AG08396 (cell line): ENCODE measurements around the gene CDX1.

Source experiments
- DNase-seq: peaks from one replicate; pipeline ENCODE4 v3.0.0; 2012; ENCODE audit warnings: low spot score, mixed read lengths

The CDX1 gene

GRCh38 chr5:150184006-150184405 lies 17.4 kb downstream of the CDX1 start:
- no peak for DNase-seq

GRCh38 chr5:150184990-150185912 lies 18.7 kb downstream of the CDX1 start:
- DNase-seq, result no peak

- DNase-seq, result no peak
Observed at GRCh38 chr5:150186137-150186536, 19.6 kb downstream of the CDX1 start.

- no peak for DNase-seq
Observed at GRCh38 chr5:150186897-150187296, 20.3 kb downstream of the CDX1 start.

GRCh38 chr5:150188146-150188842 lies 21.7 kb downstream of the CDX1 start:
- DNase-seq, result no peak

GRCh38 chr5:150189326-150189725 lies 22.7 kb downstream of the CDX1 start:
- DNase-seq, result no peak

- DNase-seq, result no peak
Observed at GRCh38 chr5:150189728-150190502, 23.3 kb downstream of the CDX1 start, which contains the start of gene SLC6A7. Gene SLC6A7, plus strand, starts transcription at chr5:150190062. Its CDS starts 266 bp downstream, at chr5:150190328.

- DNase-seq, result no peak
Observed at GRCh38 chr5:150190503-150190979, 24.0 kb downstream of the CDX1 start.

GRCh38 chr5:150190987-150191386 lies 24.4 kb downstream of the CDX1 start:
- no peak for DNase-seq

- DNase-seq, result no peak
Observed at GRCh38 chr5:150192462-150192861, 25.9 kb downstream of the CDX1 start.

- DNase-seq, result no peak
Observed at GRCh38 chr5:150195736-150196485, 29.3 kb downstream of the CDX1 start.

GRCh38 chr5:150196514-150196913 lies 29.9 kb downstream of the CDX1 start:
- no peak for DNase-seq

GRCh38 chr5:150196986-150197385 lies 30.4 kb downstream of the CDX1 start:
- no peak for DNase-seq

- no peak for DNase-seq
Observed at GRCh38 chr5:150197476-150197875, 30.9 kb downstream of the CDX1 start.

- no peak for DNase-seq
Observed at GRCh38 chr5:150202501-150202900, 35.9 kb downstream of the CDX1 start.

GRCh38 chr5:150203832-150204589 lies 37.4 kb downstream of the CDX1 start:
- DNase-seq, result no peak

GRCh38 chr5:150204590-150204960 lies 38.0 kb downstream of the CDX1 start:
- DNase-seq, result no peak

GRCh38 chr5:150206098-150206778 lies 39.7 kb downstream of the CDX1 start:
- DNase-seq, result no peak

GRCh38 chr5:150206779-150207115 lies 40.2 kb downstream of the CDX1 start:
- DNase-seq, result no peak
